ENCODE measurements around the gene UTY.

The UTY gene

DNA sequence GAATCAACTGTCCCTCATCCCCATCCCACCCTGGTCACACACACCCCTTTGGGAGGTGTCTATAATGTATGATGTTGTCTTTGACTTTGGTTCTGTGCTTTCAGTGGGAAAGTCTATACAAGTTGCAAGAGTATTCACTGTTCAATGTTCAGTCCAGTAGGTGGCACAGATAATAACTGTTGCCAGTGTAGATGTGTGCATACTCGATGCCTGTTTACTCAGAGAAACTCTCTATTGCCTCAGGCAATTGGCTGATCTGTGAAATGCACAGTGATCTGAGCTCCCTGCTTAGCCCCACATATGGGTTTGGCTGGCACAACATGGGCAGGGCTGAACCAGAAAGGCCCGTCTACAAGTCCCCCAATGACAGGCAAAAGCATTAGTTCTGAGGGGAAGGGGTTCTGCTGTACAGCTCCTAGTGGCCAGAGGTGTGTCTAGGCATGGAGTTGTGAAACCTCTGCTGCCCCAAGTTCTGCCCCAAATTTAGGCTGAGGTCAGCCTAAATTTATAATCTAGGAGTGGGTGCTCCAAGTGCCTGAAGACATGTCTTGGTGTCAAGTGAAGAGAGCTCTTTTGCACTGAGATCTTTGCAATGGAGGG, 252.4 kb downstream of the UTY start:
- H3K36me3 ChIP-seq (ENCODE audit: control insufficient read depth in 2 of 2, insufficient read depth in 1 of 2, low read length in 2 of 2), result no peaks in the 10 kb centered on the region
- POLR2A ChIA-PET, result no interaction called here

More for the DNA sequence above, 252.4 kb downstream of the UTY start:
- TF ChIP-seq ZNF776 (tag by site-specific recombination; IDR thresholded peaks at IDR 0.05; ENCODE audit: borderline replicate concordance) (no peak), ZFHX2 (tag by site-specific recombination; conservative IDR thresholded peaks at IDR 0.05) (no peak), MZF1 (tag by site-specific recombination; IDR thresholded peaks at IDR 0.05; ENCODE audit: borderline replicate concordance) (no peak), ZNF24 (tag by site-specific recombination; IDR thresholded peaks at IDR 0.05) (no peak), GLIS2 (tag by site-specific recombination; IDR thresholded peaks at IDR 0.05) (no peak), GFI1B (tag by site-specific recombination; IDR thresholded peaks at IDR 0.05) (no peak), ZNF621 (tag by site-specific recombination; IDR thresholded peaks at IDR 0.05) (no peak), ZNF585B (tag by site-specific recombination; IDR thresholded peaks at IDR 0.05) (no peak), KLF8 (tag by site-specific recombination; IDR thresholded peaks at IDR 0.05) (no peak), ZNF843 (tag by site-specific recombination; IDR thresholded peaks at IDR 0.05) (no peak), ZNF394 (tag by site-specific recombination; IDR thresholded peaks at IDR 0.05; ENCODE audit: borderline replicate concordance) (no peak), ZNF555 (tag by site-specific recombination; conservative IDR thresholded peaks at IDR 0.05) (no peak), ZNF391 (tag by site-specific recombination; IDR thresholded peaks at IDR 0.05; ENCODE audit: borderline replicate concordance, low read depth) (no peak)
- TF ChIP-seq, protein P1, sequence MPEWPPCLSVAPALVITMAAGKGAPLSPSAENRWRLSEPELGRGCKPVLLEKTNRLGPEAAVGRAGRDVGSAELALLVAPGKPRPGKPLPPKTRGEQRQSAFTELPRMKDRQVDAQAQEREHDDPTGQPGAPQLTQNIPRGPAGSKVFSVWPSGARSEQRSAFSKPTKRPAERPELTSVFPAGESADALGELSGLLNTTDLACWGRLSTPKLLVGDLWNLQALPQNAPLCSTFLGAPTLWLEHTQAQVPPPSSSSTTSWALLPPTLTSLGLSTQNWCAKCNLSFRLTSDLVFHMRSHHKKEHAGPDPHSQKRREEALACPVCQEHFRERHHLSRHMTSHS (tag by site-specific recombination; IDR thresholded peaks at IDR 0.05), result no peak
- TF ChIP-seq, protein P2, sequence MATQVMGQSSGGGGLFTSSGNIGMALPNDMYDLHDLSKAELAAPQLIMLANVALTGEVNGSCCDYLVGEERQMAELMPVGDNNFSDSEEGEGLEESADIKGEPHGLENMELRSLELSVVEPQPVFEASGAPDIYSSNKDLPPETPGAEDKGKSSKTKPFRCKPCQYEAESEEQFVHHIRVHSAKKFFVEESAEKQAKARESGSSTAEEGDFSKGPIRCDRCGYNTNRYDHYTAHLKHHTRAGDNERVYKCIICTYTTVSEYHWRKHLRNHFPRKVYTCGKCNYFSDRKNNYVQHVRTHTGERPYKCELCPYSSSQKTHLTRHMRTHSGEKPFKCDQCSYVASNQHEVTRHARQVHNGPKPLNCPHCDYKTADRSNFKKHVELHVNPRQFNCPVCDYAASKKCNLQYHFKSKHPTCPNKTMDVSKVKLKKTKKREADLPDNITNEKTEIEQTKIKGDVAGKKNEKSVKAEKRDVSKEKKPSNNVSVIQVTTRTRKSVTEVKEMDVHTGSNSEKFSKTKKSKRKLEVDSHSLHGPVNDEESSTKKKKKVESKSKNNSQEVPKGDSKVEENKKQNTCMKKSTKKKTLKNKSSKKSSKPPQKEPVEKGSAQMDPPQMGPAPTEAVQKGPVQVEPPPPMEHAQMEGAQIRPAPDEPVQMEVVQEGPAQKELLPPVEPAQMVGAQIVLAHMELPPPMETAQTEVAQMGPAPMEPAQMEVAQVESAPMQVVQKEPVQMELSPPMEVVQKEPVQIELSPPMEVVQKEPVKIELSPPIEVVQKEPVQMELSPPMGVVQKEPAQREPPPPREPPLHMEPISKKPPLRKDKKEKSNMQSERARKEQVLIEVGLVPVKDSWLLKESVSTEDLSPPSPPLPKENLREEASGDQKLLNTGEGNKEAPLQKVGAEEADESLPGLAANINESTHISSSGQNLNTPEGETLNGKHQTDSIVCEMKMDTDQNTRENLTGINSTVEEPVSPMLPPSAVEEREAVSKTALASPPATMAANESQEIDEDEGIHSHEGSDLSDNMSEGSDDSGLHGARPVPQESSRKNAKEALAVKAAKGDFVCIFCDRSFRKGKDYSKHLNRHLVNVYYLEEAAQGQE (tag by site-specific recombination; IDR thresholded peaks at IDR 0.05), result no peak
- TF ChIP-seq, protein P3, sequence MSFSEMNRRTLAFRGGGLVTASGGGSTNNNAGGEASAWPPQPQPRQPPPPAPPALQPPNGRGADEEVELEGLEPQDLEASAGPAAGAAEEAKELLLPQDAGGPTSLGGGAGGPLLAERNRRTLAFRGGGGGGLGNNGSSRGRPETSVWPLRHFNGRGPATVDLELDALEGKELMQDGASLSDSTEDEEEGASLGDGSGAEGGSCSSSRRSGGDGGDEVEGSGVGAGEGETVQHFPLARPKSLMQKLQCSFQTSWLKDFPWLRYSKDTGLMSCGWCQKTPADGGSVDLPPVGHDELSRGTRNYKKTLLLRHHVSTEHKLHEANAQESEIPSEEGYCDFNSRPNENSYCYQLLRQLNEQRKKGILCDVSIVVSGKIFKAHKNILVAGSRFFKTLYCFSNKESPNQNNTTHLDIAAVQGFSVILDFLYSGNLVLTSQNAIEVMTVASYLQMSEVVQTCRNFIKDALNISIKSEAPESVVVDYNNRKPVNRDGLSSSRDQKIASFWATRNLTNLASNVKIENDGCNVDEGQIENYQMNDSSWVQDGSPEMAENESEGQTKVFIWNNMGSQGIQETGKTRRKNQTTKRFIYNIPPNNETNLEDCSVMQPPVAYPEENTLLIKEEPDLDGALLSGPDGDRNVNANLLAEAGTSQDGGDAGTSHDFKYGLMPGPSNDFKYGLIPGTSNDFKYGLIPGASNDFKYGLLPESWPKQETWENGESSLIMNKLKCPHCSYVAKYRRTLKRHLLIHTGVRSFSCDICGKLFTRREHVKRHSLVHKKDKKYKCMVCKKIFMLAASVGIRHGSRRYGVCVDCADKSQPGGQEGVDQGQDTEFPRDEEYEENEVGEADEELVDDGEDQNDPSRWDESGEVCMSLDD (tag by site-specific recombination; IDR thresholded peaks at IDR 0.05), result no peak
- TF ChIP-seq, protein P4, sequence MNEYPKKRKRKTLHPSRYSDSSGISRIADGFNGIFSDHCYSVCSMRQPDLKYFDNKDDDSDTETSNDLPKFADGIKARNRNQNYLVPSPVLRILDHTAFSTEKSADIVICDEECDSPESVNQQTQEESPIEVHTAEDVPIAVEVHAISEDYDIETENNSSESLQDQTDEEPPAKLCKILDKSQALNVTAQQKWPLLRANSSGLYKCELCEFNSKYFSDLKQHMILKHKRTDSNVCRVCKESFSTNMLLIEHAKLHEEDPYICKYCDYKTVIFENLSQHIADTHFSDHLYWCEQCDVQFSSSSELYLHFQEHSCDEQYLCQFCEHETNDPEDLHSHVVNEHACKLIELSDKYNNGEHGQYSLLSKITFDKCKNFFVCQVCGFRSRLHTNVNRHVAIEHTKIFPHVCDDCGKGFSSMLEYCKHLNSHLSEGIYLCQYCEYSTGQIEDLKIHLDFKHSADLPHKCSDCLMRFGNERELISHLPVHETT (tag by site-specific recombination; IDR thresholded peaks at IDR 0.05), result no peak
- TF ChIP-seq, protein P5, sequence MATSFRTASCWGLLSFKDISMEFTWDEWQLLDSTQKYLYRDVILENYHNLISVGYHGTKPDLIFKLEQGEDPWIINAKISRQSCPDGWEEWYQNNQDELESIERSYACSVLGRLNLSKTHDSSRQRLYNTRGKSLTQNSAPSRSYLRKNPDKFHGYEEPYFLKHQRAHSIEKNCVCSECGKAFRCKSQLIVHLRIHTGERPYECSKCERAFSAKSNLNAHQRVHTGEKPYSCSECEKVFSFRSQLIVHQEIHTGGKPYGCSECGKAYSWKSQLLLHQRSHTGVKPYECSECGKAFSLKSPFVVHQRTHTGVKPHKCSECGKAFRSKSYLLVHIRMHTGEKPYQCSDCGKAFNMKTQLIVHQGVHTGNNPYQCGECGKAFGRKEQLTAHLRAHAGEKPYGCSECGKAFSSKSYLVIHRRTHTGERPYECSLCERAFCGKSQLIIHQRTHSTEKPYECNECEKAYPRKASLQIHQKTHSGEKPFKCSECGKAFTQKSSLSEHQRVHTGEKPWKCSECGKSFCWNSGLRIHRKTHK (tag by site-specific recombination; IDR thresholded peaks at IDR 0.05), result no peak
- TF ChIP-seq, protein P6, sequence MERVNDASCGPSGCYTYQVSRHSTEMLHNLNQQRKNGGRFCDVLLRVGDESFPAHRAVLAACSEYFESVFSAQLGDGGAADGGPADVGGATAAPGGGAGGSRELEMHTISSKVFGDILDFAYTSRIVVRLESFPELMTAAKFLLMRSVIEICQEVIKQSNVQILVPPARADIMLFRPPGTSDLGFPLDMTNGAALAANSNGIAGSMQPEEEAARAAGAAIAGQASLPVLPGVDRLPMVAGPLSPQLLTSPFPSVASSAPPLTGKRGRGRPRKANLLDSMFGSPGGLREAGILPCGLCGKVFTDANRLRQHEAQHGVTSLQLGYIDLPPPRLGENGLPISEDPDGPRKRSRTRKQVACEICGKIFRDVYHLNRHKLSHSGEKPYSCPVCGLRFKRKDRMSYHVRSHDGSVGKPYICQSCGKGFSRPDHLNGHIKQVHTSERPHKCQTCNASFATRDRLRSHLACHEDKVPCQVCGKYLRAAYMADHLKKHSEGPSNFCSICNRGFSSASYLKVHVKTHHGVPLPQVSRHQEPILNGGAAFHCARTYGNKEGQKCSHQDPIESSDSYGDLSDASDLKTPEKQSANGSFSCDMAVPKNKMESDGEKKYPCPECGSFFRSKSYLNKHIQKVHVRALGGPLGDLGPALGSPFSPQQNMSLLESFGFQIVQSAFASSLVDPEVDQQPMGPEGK (tag by site-specific recombination; IDR thresholded peaks at IDR 0.05), result no peak
- Histone ChIP-seq H3K9me3 (ENCODE audit: control insufficient read depth, insufficient read depth, low read depth, low read length) (no peaks in the 10 kb centered on the region), H3K27ac (ENCODE audit: extremely low read depth, low read depth, low read length) (no peak overlapping the region), H3K4me3 (ENCODE audit: low read depth, low read length) (no peak overlapping the region), H3K4me1 (ENCODE audit: control insufficient read depth, insufficient read depth, low read length) (no peaks in the 10 kb centered on the region)
- CTCF ChIA-PET, result no interaction called here
